Transverse colon (tissue), 4 donors: ENCODE data around the gene SGIP1. TPM values are rescaled to one million over a fixed set of nuclear protein-coding genes. Genes with fewer than 3 reads are reported as not detected.

Source experiments
- DNase-seq: peaks from one replicate; pipeline ENCODE4 v3.0.0-alpha.2; 2019
- H3K27ac ChIP-seq, 4 donors: fragments of 200-600 bp; sonication (generic); 2 replicates each; pipeline ENCODE4 v1.5.1; 2016 to 2018; ENCODE audit warnings: inconsistent platforms in 4 of 4
- H3K27me3 ChIP-seq: fragments of 200-600 bp; sonication (generic); 2 replicates; pipeline ENCODE4 v1.5.1; 2017; ENCODE audit warnings: inconsistent platforms
- H3K36me3 ChIP-seq, 4 donors: fragments of 200-600 bp; sonication (generic); 2 replicates each; pipeline ENCODE4 v1.5.1; 2017 to 2019; ENCODE audit warnings: inconsistent platforms in 4 of 4
- H3K4me1 ChIP-seq, 4 donors: fragments of 200-600 bp; sonication (generic); 2 replicates each; pipeline ENCODE4 v1.5.1; 2017 to 2020; ENCODE audit warnings: inconsistent platforms in 4 of 4
- H3K4me3 ChIP-seq, 4 donors: fragments of 200-600 bp; sonication (generic); 1 replicate in 1 of 4; 2 replicates in 3 of 4; pipeline versions ENCODE4 v1.5.1 to v1.6.1; 2017 to 2019; ENCODE audit warnings: inconsistent platforms in 4 of 4
- H3K9me3 ChIP-seq, 2 donors: fragments of 200-600 bp; sonication (generic); 2 replicates each; pipeline ENCODE4 v1.5.1; 2017 to 2019; ENCODE audit warnings: inconsistent platforms in 2 of 2
- CTCF ChIP-seq, 5 experiments: fragments of 200-600 bp in 3 of 5; fragments of 450-650 bp in 2 of 5; sonication (generic) in 3 of 5; IDR thresholded peaks; 1 replicate in 2 of 5; 2 replicates in 3 of 5; pipeline ENCODE4 v1.5.1; 2016 to 2017; ENCODE audit warnings: antibody characterized with exemption in 5 of 5, inconsistent platforms in 3 of 5, mild to moderate bottlenecking in 2 of 5, moderate library complexity in 1 of 5
- EP300 ChIP-seq: sonication (generic); formaldehyde crosslinking; IDR thresholded peaks from one replicate; pipeline ENCODE4 v1.6.1; 2017; ENCODE audit warnings: antibody characterized with exemption, low read depth
- POLR2A ChIP-seq: fragments of 450-650 bp; IDR thresholded peaks from one replicate; pipeline ENCODE4 v1.6.1; 2016; ENCODE audit warnings: antibody characterized with exemption, mild to moderate bottlenecking, moderate library complexity
- POLR2AphosphoS5 ChIP-seq, 3 donors: sonication (generic); formaldehyde crosslinking; IDR thresholded peaks; one replicate each; pipeline ENCODE4 v1.6.1; 2016; ENCODE audit warnings: antibody characterized with exemption in 3 of 3
- WGBS, 2 donors: methylation state at CpG; one replicate each; pipeline ENCODE4 v1.1.5; 2018; ENCODE audit warnings: low coverage in 1 of 2; 5-methylcytosine and 5-hydroxymethylcytosine counted together
- in situ Hi-C, 4 donors: fragments of 200-750 bp; cut with MboI; loops; one replicate each; pipeline versions ENCODE4 v1.15.0 to v1.15.1; 2017; ENCODE audit warnings: low sequenced_read_pairs in 3 of 4, low pct_ligation_motif_present in 1 of 4, low pct_unique_long_range_greater_than_20kb in 1 of 4
- intact Hi-C: fragments of 100-400 bp; cut with DNase I; formaldehyde crosslinking; loops from one replicate; pipeline ENCODE4 v1.15.1; 2023; ENCODE audit warnings: low total_unique reads
- total RNA-seq, 4 donors: library from RNA; depleted of rRNA; stranded (reverse); fragments of >200 nt; gene quantifications; one replicate each; pipeline ENCODE4 v1.1.0, GENCODE V29; 2016

The SGIP1 gene
- total RNA-seq, 4 donors from 2014 or later, result 1.4 to 1.8 TPM; not detected in 2

- no peaks in the 10 kb centered on the region for H3K36me3 ChIP-seq
- no peaks in the 10 kb centered on the region for H3K4me1 ChIP-seq
- no peak for DNase-seq
- in situ Hi-C loops (no loop called here), intact Hi-C loops (no loop called here)
- H3K9me3 ChIP-seq, result no peaks in the 10 kb centered on the region
- no peak for TF ChIP-seq CTCF (IDR thresholded peaks at IDR 0.05)
- no peak for TF ChIP-seq POLR2AphosphoS5 (IDR thresholded peaks at IDR 0.05)
- TF ChIP-seq POLR2A, result no peak
- TF ChIP-seq EP300, result no peak
- no peaks in the 10 kb centered on the region for H3K27me3 ChIP-seq
- no peak overlapping the region for H3K4me3 ChIP-seq
- no peak overlapping the region for H3K27ac ChIP-seq
- 51 to 74% methylated on average over 2 to 3 of the region's 3 CpGs for WGBS, 2 donors
These were observed 72.6 kb downstream of the SGIP1 start for GRCh38 chr1:66606362-66607065.

GRCh38 chr1:66607458-66607857 is 73.5 kb downstream of the SGIP1 start:
- WGBS, 2 donors, result 88 to 100% methylated on average over 1 to 2 of the region's 2 CpGs
- H3K36me3 ChIP-seq, result no peaks in the 10 kb centered on the region
- intact Hi-C loops (no loop called here), in situ Hi-C loops (no loop called here)
- H3K4me3 ChIP-seq, result no peak overlapping the region
- TF ChIP-seq EP300 (no peak), POLR2AphosphoS5 (IDR thresholded peaks at IDR 0.05) (no peak), CTCF (IDR thresholded peaks at IDR 0.05) (no peak), POLR2A (no peak)
- H3K27ac ChIP-seq, result no peak overlapping the region
- no peak for DNase-seq
- no peaks in the 10 kb centered on the region for H3K27me3 ChIP-seq
- H3K9me3 ChIP-seq, result no peaks in the 10 kb centered on the region
- H3K4me1 ChIP-seq, result no peaks in the 10 kb centered on the region

- intact Hi-C loops (no loop called here), in situ Hi-C loops (no loop called here)
- TF ChIP-seq POLR2AphosphoS5 (IDR thresholded peaks at IDR 0.05) (no peak), CTCF (IDR thresholded peaks at IDR 0.05) (no peak), EP300 (no peak), POLR2A (no peak)
- Histone ChIP-seq H3K4me1 (no peaks in the 10 kb centered on the region), H3K27ac (no peak overlapping the region), H3K4me3 (no peak overlapping the region), H3K9me3 (no peaks in the 10 kb centered on the region), H3K36me3 (no peaks in the 10 kb centered on the region), H3K27me3 (no peaks in the 10 kb centered on the region)
- WGBS, 2 donors, result 60 to 75% methylated on average over 4 of the region's 4 CpGs
- DNase-seq, result no peak
These were observed 79.2 kb downstream of the SGIP1 start for GRCh38 chr1:66613187-66613586.

GRCh38 chr1:66617362-66618184 is 83.6 kb downstream of the SGIP1 start:
- Histone ChIP-seq H3K4me3 (no peak overlapping the region), H3K36me3 (no peaks in the 10 kb centered on the region), H3K27ac (no peak overlapping the region), H3K4me1 (no peaks in the 10 kb centered on the region), H3K9me3 (no peaks in the 10 kb centered on the region), H3K27me3 (no peaks in the 10 kb centered on the region)
- intact Hi-C loops, result no loop called here
- TF ChIP-seq POLR2AphosphoS5 (IDR thresholded peaks at IDR 0.05) (no peak), EP300 (no peak), POLR2A (no peak), CTCF (IDR thresholded peaks at IDR 0.05) (no peak)
- 81% methylated on average over 4 of the region's 4 CpGs for WGBS, 2 donors
- in situ Hi-C loops, result no loop called here
- DNase-seq, result no peak
